Measurements from ENCODE around the gene TUBA1B. TPM values are rescaled to one million over a fixed set of nuclear protein-coding genes. Genes with fewer than 3 reads are reported as not detected.

The TUBA1B gene
- total and polyA plus RNA-seq, 2 of the 8 experiments (the other 6 are each of a cell fraction or from before 2014, with no cell fraction given): 2,092 to 6,837 TPM

DNA sequence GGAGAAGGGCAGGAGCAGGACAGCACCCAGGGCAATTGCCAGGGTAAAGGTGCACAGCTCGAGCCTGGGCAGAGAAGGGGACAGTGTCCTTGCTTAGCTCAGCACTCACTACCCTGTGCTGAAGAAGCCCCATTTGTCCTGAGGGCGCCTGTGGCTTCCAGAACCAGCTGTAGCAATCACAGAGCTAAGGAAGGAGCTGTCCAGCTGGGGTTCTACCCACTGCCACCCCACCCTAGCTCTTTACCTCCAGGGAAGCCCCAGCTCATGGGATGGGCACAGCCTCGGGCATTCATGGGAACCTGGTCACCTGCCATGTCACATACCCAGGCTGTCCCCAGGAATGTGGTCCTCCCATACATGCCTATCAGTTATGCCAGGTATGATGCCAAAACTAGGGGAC lies 26.4 kb downstream of the TUBA1B start (continued):
- TF ChIP-seq, protein P1, sequence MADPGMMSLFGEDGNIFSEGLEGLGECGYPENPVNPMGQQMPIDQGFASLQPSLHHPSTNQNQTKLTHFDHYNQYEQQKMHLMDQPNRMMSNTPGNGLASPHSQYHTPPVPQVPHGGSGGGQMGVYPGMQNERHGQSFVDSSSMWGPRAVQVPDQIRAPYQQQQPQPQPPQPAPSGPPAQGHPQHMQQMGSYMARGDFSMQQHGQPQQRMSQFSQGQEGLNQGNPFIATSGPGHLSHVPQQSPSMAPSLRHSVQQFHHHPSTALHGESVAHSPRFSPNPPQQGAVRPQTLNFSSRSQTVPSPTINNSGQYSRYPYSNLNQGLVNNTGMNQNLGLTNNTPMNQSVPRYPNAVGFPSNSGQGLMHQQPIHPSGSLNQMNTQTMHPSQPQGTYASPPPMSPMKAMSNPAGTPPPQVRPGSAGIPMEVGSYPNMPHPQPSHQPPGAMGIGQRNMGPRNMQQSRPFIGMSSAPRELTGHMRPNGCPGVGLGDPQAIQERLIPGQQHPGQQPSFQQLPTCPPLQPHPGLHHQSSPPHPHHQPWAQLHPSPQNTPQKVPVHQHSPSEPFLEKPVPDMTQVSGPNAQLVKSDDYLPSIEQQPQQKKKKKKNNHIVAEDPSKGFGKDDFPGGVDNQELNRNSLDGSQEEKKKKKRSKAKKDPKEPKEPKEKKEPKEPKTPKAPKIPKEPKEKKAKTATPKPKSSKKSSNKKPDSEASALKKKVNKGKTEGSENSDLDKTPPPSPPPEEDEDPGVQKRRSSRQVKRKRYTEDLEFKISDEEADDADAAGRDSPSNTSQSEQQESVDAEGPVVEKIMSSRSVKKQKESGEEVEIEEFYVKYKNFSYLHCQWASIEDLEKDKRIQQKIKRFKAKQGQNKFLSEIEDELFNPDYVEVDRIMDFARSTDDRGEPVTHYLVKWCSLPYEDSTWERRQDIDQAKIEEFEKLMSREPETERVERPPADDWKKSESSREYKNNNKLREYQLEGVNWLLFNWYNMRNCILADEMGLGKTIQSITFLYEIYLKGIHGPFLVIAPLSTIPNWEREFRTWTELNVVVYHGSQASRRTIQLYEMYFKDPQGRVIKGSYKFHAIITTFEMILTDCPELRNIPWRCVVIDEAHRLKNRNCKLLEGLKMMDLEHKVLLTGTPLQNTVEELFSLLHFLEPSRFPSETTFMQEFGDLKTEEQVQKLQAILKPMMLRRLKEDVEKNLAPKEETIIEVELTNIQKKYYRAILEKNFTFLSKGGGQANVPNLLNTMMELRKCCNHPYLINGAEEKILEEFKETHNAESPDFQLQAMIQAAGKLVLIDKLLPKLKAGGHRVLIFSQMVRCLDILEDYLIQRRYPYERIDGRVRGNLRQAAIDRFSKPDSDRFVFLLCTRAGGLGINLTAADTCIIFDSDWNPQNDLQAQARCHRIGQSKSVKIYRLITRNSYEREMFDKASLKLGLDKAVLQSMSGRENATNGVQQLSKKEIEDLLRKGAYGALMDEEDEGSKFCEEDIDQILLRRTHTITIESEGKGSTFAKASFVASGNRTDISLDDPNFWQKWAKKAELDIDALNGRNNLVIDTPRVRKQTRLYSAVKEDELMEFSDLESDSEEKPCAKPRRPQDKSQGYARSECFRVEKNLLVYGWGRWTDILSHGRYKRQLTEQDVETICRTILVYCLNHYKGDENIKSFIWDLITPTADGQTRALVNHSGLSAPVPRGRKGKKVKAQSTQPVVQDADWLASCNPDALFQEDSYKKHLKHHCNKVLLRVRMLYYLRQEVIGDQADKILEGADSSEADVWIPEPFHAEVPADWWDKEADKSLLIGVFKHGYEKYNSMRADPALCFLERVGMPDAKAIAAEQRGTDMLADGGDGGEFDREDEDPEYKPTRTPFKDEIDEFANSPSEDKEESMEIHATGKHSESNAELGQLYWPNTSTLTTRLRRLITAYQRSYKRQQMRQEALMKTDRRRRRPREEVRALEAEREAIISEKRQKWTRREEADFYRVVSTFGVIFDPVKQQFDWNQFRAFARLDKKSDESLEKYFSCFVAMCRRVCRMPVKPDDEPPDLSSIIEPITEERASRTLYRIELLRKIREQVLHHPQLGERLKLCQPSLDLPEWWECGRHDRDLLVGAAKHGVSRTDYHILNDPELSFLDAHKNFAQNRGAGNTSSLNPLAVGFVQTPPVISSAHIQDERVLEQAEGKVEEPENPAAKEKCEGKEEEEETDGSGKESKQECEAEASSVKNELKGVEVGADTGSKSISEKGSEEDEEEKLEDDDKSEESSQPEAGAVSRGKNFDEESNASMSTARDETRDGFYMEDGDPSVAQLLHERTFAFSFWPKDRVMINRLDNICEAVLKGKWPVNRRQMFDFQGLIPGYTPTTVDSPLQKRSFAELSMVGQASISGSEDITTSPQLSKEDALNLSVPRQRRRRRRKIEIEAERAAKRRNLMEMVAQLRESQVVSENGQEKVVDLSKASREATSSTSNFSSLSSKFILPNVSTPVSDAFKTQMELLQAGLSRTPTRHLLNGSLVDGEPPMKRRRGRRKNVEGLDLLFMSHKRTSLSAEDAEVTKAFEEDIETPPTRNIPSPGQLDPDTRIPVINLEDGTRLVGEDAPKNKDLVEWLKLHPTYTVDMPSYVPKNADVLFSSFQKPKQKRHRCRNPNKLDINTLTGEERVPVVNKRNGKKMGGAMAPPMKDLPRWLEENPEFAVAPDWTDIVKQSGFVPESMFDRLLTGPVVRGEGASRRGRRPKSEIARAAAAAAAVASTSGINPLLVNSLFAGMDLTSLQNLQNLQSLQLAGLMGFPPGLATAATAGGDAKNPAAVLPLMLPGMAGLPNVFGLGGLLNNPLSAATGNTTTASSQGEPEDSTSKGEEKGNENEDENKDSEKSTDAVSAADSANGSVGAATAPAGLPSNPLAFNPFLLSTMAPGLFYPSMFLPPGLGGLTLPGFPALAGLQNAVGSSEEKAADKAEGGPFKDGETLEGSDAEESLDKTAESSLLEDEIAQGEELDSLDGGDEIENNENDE (IDR thresholded peaks at IDR 0.05; ENCODE audit: insufficient replicate concordance, low read length): no peak
- TF ChIP-seq CTBP2 (IDR thresholded peaks at IDR 0.05; ENCODE audit: borderline replicate concordance, insufficient read depth, insufficient read length, low read length) (no peak), YY1 (IDR thresholded peaks at IDR 0.05; ENCODE audit: low read depth, low read length) (no peak), MAFK (IDR thresholded peaks at IDR 0.05; ENCODE audit: low read depth, low read length) (no peak), HDAC2 (IDR thresholded peaks at IDR 0.05; ENCODE audit: borderline replicate concordance in 1 of 2, low read depth in 2 of 2, low read length in 2 of 2) (no peak), SIX5 (IDR thresholded peaks at IDR 0.05; ENCODE audit: low read depth, low read length) (no peak)
